HL-60 (cell line): ENCODE results near the gene BCAS3.

Experiments used
- DNase-seq, 2 experiments: peaks; one replicate each; pipeline ENCODE4 v3.0.0-alpha.2; 2010 to 2020; ENCODE audit warnings: low read depth in 1 of 2, low spot score in 1 of 2
- H3K27ac ChIP-seq: fragments of 250-450 bp; sonication (Bioruptor Pico); replicated peaks from 2 replicates; pipeline ENCODE4 v1.5.1; 2020; ENCODE audit warnings: mild to moderate bottlenecking, moderate library complexity
- H3K27me3 ChIP-seq: fragments of 250-450 bp; sonication (Bioruptor Pico); 2 replicates; pipeline ENCODE4 v1.5.1; 2021; ENCODE audit warnings: mild to moderate bottlenecking, moderate library complexity; ENCODE audit not compliant: insufficient read depth, poor library complexity, severe bottlenecking
- H3K4me3 ChIP-seq: replicated peaks from 2 replicates; pipeline ENCODE4 v1.5.1; 2011; ENCODE audit warnings: mild to moderate bottlenecking, control low read depth, low read length; ENCODE audit not compliant: insufficient read depth
- GABPA ChIP-seq: IDR thresholded peaks from 2 replicates; pipeline ENCODE4 v1.6.1; 2012; ENCODE audit warnings: low read depth
- POLR2AphosphoS5 ChIP-seq: IDR thresholded peaks from 2 replicates; pipeline ENCODE4 v1.6.1; 2012; ENCODE audit warnings: low read depth
- SPI1 ChIP-seq: IDR thresholded peaks from 2 replicates; pipeline ENCODE4 v1.6.1; 2012; ENCODE audit warnings: low read depth, mild to moderate bottlenecking, borderline replicate concordance
- TF ChIP-seq, protein P1 (sequence below): IDR thresholded peaks from one replicate; pipeline ENCODE4 v1.5.1; 2011; ENCODE audit warnings: low read length, control low read depth, inconsistent platforms; ENCODE audit not compliant: insufficient read depth
- TF ChIP-seq, protein P2 (sequence below): IDR thresholded peaks from 2 replicates; pipeline ENCODE4 v1.6.1; 2012; ENCODE audit warnings: low read depth; ENCODE audit not compliant: insufficient replicate concordance

The BCAS3 gene

DNA sequence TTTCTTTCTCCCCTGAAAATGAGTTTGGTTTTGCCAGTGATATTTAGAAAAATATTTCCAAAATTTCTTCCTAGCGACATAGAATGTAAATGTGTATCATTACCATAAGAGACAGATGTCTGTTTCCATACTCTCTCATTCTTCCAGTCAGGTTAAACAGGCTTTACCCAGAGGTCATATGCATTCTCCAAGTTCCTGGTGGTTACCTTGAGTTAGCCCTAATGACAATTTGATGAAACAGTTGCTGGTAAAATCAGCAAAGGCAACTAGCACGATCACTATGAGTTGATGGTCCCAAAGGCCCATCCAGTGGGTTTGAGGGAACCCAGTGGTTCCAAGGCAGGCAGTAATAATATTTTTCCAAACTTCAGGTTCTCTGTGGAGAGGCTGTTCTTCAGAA is 618.4 kb downstream of the BCAS3 start:
- DNase-seq: no peak
- TF ChIP-seq, protein P1, sequence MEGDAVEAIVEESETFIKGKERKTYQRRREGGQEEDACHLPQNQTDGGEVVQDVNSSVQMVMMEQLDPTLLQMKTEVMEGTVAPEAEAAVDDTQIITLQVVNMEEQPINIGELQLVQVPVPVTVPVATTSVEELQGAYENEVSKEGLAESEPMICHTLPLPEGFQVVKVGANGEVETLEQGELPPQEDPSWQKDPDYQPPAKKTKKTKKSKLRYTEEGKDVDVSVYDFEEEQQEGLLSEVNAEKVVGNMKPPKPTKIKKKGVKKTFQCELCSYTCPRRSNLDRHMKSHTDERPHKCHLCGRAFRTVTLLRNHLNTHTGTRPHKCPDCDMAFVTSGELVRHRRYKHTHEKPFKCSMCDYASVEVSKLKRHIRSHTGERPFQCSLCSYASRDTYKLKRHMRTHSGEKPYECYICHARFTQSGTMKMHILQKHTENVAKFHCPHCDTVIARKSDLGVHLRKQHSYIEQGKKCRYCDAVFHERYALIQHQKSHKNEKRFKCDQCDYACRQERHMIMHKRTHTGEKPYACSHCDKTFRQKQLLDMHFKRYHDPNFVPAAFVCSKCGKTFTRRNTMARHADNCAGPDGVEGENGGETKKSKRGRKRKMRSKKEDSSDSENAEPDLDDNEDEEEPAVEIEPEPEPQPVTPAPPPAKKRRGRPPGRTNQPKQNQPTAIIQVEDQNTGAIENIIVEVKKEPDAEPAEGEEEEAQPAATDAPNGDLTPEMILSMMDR: no peak
- TF ChIP-seq GABPA (no peak), SPI1 (no peak), POLR2AphosphoS5 (no peak)
- TF ChIP-seq, protein P2, sequence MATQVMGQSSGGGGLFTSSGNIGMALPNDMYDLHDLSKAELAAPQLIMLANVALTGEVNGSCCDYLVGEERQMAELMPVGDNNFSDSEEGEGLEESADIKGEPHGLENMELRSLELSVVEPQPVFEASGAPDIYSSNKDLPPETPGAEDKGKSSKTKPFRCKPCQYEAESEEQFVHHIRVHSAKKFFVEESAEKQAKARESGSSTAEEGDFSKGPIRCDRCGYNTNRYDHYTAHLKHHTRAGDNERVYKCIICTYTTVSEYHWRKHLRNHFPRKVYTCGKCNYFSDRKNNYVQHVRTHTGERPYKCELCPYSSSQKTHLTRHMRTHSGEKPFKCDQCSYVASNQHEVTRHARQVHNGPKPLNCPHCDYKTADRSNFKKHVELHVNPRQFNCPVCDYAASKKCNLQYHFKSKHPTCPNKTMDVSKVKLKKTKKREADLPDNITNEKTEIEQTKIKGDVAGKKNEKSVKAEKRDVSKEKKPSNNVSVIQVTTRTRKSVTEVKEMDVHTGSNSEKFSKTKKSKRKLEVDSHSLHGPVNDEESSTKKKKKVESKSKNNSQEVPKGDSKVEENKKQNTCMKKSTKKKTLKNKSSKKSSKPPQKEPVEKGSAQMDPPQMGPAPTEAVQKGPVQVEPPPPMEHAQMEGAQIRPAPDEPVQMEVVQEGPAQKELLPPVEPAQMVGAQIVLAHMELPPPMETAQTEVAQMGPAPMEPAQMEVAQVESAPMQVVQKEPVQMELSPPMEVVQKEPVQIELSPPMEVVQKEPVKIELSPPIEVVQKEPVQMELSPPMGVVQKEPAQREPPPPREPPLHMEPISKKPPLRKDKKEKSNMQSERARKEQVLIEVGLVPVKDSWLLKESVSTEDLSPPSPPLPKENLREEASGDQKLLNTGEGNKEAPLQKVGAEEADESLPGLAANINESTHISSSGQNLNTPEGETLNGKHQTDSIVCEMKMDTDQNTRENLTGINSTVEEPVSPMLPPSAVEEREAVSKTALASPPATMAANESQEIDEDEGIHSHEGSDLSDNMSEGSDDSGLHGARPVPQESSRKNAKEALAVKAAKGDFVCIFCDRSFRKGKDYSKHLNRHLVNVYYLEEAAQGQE: no peak
- Histone ChIP-seq H3K27me3 (no peaks in the 10 kb centered on the region), H3K4me3 (no peak overlapping the region), H3K27ac (no peak overlapping the region)

DNA sequence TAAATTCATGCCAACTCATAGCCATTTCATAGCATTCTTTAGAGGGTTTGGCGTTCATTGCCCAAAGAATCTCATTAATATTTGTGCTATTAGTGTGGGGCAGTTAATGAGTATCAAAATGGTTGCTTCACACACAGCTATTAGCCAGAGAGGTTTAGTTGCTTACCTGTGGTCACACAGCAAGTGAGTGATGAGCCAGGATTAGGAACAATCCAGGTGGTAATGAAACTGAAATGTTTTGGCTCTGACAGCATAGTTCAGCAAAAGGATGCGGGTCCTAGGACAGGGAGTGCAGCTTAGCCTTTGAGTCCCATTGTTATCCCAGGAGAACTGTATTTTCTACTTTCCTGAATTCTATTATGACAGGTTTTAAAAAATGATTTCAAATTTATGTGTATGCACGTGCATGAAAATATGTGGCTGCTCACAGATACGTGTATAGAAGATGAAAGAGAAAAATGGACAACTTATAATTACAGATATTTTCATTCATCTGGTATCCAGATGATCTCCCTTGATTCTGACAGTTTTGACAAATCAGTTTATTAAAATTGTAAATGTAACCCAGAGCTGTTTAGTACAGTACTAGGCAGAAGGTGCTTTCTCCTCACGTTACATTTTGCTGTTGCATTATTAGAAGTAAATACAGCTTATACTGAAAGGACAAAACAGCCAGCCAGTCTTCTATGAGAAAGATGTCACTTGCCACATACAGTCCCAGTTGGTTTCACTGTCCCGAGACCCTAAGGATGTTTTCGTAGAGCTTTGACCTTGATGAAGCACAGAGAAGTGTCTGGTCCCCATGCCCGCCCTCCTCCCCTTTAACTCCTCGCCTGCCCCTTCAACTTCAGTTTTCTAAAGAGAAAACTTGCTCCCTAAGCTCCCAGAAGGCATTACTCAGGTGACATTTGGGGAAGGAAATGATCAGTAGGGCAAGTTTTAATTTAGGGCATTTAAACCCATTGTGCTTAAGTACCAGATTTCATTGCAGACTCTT is 622.2 kb downstream of the BCAS3 start:
- H3K4me3 ChIP-seq: no peak overlapping the region
- H3K27ac ChIP-seq: no peak overlapping the region
- no peak for TF ChIP-seq SPI1
- no peak for TF ChIP-seq GABPA
- TF ChIP-seq, protein P2: no peak
- TF ChIP-seq, protein P1: no peak
- TF ChIP-seq POLR2AphosphoS5: no peak
- no peaks in the 10 kb centered on the region for H3K27me3 ChIP-seq
- DNase-seq: no peak

DNA sequence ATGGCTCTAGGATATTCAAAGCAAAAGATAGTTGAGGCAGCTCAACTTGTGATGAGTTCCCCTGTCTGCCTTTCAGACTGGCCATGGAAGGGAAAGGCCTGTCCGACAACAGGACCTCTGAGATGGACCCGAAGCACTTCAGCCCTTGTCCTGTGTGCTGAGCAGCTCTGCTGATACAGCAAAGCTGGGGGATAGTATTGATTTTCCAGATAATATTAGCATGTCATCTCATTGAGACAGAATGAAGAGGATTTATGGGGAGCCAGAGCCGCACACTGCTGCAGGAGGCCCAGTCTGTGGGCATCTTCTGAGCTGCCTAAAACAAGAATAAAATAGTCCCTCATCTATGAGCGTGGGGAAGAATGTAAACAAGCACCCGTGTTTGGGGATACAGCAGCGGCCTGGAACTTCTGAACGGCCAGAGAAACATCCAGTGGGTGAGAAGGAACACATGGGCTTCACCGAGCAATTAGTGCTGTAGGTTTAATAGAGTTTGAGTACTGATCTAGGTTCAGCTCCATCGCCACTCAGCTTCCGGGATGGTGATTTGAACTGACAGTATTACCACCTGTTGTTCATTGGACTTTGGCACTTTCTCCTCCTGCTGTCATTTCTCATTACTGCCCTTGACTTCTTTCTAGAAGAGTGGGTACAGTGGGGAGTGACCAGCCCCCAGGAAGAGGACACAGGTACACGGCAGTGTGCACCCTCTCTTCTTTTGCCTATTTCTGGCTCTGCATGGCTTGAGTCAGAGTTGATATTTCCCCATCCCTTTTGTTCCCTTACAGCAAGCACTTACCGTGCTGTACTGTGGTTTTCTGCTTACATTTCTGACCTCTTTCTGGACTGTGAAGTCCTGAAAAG is 625.5 kb downstream of the BCAS3 start:
- Histone ChIP-seq H3K4me3 (no peak overlapping the region), H3K27me3 (no peaks in the 10 kb centered on the region), H3K27ac (no peak overlapping the region)
- TF ChIP-seq, protein P1: no peak
- TF ChIP-seq POLR2AphosphoS5 (no peak), GABPA (no peak), SPI1 (no peak)
- TF ChIP-seq, protein P2: no peak
- no peak for DNase-seq
